Mammary epithelial cell (primary cell): ENCODE data around the gene SHOC1.

Experiments used
- EZH2 ChIP-seq: IDR thresholded peaks from 2 replicates; pipeline ENCODE4 v1.6.1; 2012; ENCODE audit warnings: low read length, inconsistent platforms, borderline replicate concordance
- TF ChIP-seq, protein P1 (sequence below), 2 donors: IDR thresholded peaks in 1 of 2; conservative IDR thresholded peaks in 1 of 2; 2 replicates each; pipeline ENCODE4 v1.5.1; 2011 to 2012; ENCODE audit warnings: inconsistent platforms in 2 of 2, low read length in 2 of 2, mild to moderate bottlenecking in 2 of 2, control low read depth in 1 of 2, low read depth in 1 of 2; ENCODE audit not compliant: insufficient read depth in 1 of 2; ENCODE audit errors: extremely low read depth in 1 of 2

DNA sequence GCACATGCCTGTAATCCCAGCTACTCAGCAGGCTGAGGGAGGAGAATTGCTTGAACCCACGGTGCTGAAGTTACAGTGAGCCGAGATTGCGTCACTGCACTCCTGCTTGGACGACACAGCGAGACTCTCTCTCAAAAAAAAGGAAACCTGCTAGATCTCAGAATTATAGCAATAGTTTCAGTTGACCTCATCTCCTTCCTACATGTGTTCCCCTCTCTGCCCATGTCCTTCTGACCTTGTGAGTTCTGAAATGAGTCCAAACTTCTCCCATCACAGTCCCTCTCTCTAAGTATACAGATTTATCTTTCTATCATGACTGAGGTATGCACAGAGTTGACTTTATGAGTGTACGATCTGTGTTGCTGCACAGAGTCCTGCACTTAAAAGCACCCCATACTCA lies 44.6 kb upstream of the SHOC1 start:
- TF ChIP-seq, protein P1, sequence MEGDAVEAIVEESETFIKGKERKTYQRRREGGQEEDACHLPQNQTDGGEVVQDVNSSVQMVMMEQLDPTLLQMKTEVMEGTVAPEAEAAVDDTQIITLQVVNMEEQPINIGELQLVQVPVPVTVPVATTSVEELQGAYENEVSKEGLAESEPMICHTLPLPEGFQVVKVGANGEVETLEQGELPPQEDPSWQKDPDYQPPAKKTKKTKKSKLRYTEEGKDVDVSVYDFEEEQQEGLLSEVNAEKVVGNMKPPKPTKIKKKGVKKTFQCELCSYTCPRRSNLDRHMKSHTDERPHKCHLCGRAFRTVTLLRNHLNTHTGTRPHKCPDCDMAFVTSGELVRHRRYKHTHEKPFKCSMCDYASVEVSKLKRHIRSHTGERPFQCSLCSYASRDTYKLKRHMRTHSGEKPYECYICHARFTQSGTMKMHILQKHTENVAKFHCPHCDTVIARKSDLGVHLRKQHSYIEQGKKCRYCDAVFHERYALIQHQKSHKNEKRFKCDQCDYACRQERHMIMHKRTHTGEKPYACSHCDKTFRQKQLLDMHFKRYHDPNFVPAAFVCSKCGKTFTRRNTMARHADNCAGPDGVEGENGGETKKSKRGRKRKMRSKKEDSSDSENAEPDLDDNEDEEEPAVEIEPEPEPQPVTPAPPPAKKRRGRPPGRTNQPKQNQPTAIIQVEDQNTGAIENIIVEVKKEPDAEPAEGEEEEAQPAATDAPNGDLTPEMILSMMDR (conservative IDR thresholded peaks at IDR 0.05 in 1 of 2, IDR thresholded peaks at IDR 0.05 in 1 of 2; ENCODE audit: extremely low read depth in 1 of 2, insufficient read depth in 1 of 2, low read depth in 1 of 2, low read length in 2 of 2), result no peak
- no peak for TF ChIP-seq EZH2
